ENCODE results near the gene CFAP300.

- TF ChIP-seq EP300 (IDR thresholded peaks at IDR 0.05) (no peak), CTCF (IDR thresholded peaks at IDR 0.05) (peak in 1 of 4 experiments; percentile 31), POLR2A (IDR thresholded peaks at IDR 0.05) (peak in 1 of 2 donors; percentile 14), POLR2AphosphoS5 (IDR thresholded peaks at IDR 0.05) (peak; percentile 63)
Measured at GRCh38 chr11:102111011-102111786, 64.0 kb downstream of the CFAP300 start.
